Measurements from ENCODE around the gene PRKCA. TPM values are rescaled to one million over a fixed set of nuclear protein-coding genes. Genes with fewer than 3 reads are reported as not detected.

PRKCA gene
- total RNA-seq, 4 donors from 2014 or later: 9.6 to 15.5 (median 11.1) TPM

- intact Hi-C loops (cut with DNase I; ENCODE audit: low total_unique reads): no loop called here
- DNase-seq (ENCODE audit: low spot score in 2 of 2): no peak
- H3K4me3 ChIP-seq (ENCODE audit: low read depth, poor library complexity, severe bottlenecking): no peak overlapping the region
- WGBS, 2 donors: 95 to 97% methylated on average over 5 of the region's 5 CpGs
- TF ChIP-seq CTCF (IDR thresholded peaks at IDR 0.05) (no peak), POLR2A (IDR thresholded peaks at IDR 0.05) (no peak)
Observed at GRCh38 chr17:66372182-66372581, 69.8 kb downstream of the PRKCA start.

GRCh38 chr17:66373079-66373478 lies 70.7 kb downstream of the PRKCA start:
- no peak for DNase-seq (ENCODE audit: low spot score in 2 of 2)
- intact Hi-C loops (cut with DNase I; ENCODE audit: low total_unique reads): no loop called here
- no peak overlapping the region for H3K4me3 ChIP-seq (ENCODE audit: low read depth, poor library complexity, severe bottlenecking)
- 93 to 96% methylated on average over 3 of the region's 3 CpGs for WGBS, 2 donors
- TF ChIP-seq CTCF (IDR thresholded peaks at IDR 0.05) (no peak), POLR2A (IDR thresholded peaks at IDR 0.05) (no peak)

GRCh38 chr17:66373944-66374817 lies 71.8 kb downstream of the PRKCA start:
- 76 to 82% methylated on average over 18 of the region's 18 CpGs for WGBS, 2 donors
- TF ChIP-seq POLR2A (IDR thresholded peaks at IDR 0.05) (no peak), CTCF (IDR thresholded peaks at IDR 0.05) (no peak)
- intact Hi-C loops (cut with DNase I; ENCODE audit: low total_unique reads): no loop called here
- DNase-seq (ENCODE audit: low spot score in 2 of 2): peak in 1 of 2 donors; percentile 18
- H3K4me3 ChIP-seq (ENCODE audit: low read depth, poor library complexity, severe bottlenecking): no peak overlapping the region

GRCh38 chr17:66375121-66375520 lies 72.7 kb downstream of the PRKCA start:
- 84 to 85% methylated on average over 8 of the region's 8 CpGs for WGBS, 2 donors
- no peak overlapping the region for H3K4me3 ChIP-seq (ENCODE audit: low read depth, poor library complexity, severe bottlenecking)
- intact Hi-C loops (cut with DNase I; ENCODE audit: low total_unique reads): no loop called here
- DNase-seq (ENCODE audit: low spot score in 2 of 2): no peak
- no peak for TF ChIP-seq POLR2A (IDR thresholded peaks at IDR 0.05)
- TF ChIP-seq CTCF (IDR thresholded peaks at IDR 0.05): no peak

- TF ChIP-seq POLR2A (IDR thresholded peaks at IDR 0.05) (no peak), CTCF (IDR thresholded peaks at IDR 0.05) (no peak)
- intact Hi-C loops (cut with DNase I; ENCODE audit: low total_unique reads): no loop called here
- no peak overlapping the region for H3K4me3 ChIP-seq (ENCODE audit: low read depth, poor library complexity, severe bottlenecking)
- DNase-seq (ENCODE audit: low spot score in 2 of 2): no peak
- 95 to 97% methylated on average over 5 of the region's 5 CpGs for WGBS, 2 donors
Observed at GRCh38 chr17:66378296-66378695, 75.9 kb downstream of the PRKCA start.
